ENCODE measurements around the gene B3GALT4. TPM values are rescaled to one million over a fixed set of nuclear protein-coding genes. Genes with fewer than 3 reads are reported as not detected.

B3GALT4 gene
- total RNA-seq (2022; extraction: Qiagen RNA extraction; ENCODE audit: low read depth), result 0.30 to 0.75 TPM (median 0.53 TPM) in 5 replicates

DNA sequence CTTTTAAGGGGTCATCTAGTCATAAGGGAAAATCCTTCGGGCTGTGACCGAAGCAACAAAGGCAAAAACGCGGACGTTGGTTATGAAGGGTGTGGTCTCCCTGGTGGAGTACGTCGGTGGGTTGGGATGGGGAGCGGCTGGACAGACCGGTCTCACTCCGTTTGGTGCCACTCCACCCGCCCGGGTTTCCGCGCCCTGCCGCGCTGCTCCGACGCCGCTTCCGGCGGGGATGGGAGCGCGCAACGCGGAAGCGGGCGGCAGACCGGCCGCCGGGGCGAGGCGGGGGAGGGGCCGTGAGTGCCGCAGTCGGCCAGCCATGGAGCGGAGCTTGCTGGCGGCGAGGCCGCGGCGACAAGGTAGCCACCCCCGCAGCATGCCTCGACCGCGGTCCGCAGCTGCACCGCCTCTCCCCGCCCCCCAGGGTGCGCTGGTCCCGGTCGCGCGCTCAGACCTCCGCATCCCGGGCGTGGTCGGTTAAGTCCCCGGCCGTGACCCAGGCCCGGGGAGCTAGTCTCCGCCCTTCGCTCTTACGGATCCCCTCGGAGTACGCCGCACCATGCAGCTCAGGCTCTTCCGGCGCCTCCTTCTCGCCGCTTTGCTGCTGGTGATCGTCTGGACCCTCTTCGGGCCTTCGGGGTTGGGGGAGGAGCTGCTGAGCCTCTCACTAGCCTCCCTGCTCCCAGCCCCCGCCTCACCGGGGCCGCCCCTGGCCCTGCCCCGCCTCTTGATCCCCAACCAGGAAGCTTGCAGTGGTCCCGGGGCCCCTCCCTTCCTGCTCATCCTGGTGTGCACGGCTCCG, at the start of gene B3GALT4:
Gene B3GALT4 (plus strand): TSS at position 260 of the 799 bp plus-strand sequence. CDS start 297 bp downstream, at position 557.

DNA sequence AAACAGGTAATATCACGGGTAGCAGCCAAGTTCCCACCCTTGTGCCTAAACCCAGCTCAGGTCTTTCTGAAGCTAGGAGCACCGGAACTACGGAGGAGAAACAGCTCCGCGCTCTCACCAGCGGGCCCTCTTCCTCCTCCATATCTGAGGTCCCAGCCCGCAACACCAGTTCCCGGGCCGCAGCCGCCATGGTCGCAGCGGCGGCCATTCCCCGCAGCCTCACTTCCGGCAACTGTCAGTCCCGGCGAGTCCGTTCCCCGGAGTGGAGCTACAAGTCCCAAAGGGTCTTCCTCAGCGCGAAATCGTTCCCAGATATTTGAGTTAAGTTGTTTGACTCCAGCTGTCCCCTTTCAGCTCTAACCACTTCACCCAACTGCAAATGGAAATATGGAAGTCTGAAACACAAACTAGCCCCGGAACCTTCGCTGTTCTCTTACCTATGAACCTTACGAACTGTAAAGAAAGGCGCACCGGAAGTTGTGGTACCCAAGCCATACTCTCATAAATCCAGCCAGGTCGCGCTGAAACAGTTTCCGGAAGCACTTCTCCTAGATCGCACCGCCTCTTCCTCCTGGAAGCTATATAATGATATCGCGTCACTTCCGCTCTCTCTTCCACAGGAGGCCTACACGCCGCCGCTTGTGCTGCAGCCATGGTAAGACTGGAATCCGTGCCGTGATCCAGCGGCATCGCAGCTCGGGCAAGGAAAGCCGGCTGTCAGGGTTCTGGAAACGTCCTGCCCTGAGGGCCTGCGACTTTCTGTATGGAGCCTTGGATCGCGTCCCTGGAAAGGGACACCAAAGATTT, 5.3 kb upstream of the B3GALT4 start, which contains the start of the genes RPS18 and VPS52:
Gene RPS18 (plus strand): TSS at position 608 of the 807 bp plus-strand sequence. CDS start 45 bp downstream, at position 653.
Gene VPS52 (minus strand): TSS at position 409 of the 807 bp plus-strand sequence. CDS start 201 bp downstream, at position 208.

DNA sequence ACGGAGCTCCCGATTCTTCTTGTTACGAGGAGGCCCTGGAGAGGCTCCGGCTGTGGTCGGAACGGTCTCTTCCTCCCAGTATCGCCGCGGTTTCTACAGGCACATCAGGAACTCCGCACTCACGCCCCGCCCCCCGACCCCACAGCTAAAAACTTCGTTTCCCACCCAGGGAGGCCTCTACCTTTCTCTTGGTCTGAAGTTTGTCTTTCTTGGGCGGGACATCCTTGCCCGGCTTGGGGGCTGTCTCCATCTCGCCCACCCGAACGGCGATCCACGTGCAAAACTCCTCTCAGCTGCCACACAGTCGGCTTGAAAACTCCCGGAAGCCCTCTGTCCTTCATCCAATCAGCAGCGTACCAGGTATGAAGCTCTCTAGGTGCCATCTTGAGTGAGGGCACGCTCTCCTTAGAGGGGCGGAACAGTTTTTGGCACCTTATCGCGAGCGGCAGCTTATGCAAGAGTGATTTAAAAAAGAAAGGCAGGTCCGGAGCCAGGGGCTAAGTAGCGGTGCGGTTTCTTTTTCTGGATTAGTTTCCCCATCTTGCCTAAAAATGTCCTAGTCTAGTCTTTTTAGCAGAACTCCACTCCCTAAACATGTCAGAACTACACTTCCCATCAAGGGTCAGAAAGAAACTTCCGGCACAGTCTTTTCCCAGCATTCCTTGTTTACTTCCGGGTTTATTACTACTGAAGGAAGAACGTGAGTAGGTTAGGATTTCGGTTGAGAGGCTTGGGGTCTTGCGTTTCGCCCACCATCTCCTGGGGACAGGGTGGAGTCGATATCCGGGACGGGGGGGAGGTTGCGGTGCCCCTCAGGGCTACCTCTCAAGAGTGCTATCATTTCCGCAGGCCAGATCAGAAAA, 12.2 kb downstream of the B3GALT4 start, which contains the start of the genes PFDN6 and WDR46:
Gene PFDN6 (plus strand): TSS at position 681 of the 863 bp plus-strand sequence. CDS start 256 bp downstream, outside the sequence.
Gene WDR46 (minus strand): TSS at position 319 of the 863 bp plus-strand sequence. CDS start 69 bp downstream, at position 250.

DNA sequence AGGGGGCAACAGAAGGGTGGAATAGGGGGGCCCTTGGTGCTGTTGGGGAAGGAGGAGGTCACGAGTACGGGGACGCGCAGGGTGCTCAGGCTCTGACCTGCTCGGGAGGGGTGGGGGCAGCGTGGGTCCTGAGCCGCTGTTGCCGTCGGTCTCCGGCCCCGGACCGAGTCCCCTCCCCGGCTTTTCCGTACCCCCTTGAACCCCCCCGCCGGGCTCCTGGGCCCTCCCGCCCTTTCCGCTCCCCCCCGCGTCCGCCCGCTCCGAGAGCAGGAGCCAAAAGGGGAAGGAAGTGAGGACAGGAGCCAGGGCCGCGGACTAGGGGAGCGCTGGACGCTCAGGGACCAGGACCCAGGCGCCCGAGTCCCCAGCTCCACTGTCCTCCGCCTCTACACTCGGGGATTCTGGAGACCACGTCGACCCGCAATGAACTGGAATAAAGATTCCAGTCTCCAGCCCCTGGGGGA, 21.9 kb downstream of the B3GALT4 start, which contains the start of gene RGL2:
Gene RGL2 (minus strand): TSS at position 170 of the 464 bp plus-strand sequence. CDS start 332 bp downstream, outside the sequence.

GRCh38 chr6:33313709-33314514, 37.0 kb downstream of the B3GALT4 start, which contains the start of gene TAPBP:
Gene TAPBP (minus strand): TSS chr6:33314078. CDS start chr6:33314041, 37 bp downstream.

GRCh38 chr6:33317669-33318425, 40.9 kb downstream of the B3GALT4 start, which contains the start of gene ZBTB22:
Gene ZBTB22 (minus strand): TSS chr6:33317744. CDS start chr6:33316916, 828 bp downstream.

Other genes with a start within 250 kb of the B3GALT4 start
- gene HLA-DPA1, start 203.5 kb upstream of the B3GALT4 start, total RNA-seq (2022; extraction: Qiagen RNA extraction; ENCODE audit: low read depth), result 0.33 TPM in 1 of 5 replicates, not detected in the others
- not detected in 5 replicates for gene HLA-DPB1, start 201.1 kb upstream of the B3GALT4 start, total RNA-seq (2022; extraction: Qiagen RNA extraction; ENCODE audit: low read depth)
- 0.37 to 1.3 TPM (median 0.90 TPM) in 5 replicates for gene COL11A2, start 84.7 kb upstream of the B3GALT4 start, total RNA-seq (2022; extraction: Qiagen RNA extraction; ENCODE audit: low read depth)
- gene RXRB, start 76.5 kb upstream of the B3GALT4 start, total RNA-seq (2022; extraction: Qiagen RNA extraction; ENCODE audit: low read depth), result 15.5 to 21.7 TPM (median 20.6 TPM) in 5 replicates
- gene SLC39A7, start 76.3 kb upstream of the B3GALT4 start, total RNA-seq (2022; extraction: Qiagen RNA extraction; ENCODE audit: low read depth), result 111 to 121 TPM (median 118 TPM) in 5 replicates
- 11.0 to 16.7 TPM (median 15.5 TPM) in 5 replicates for gene HSD17B8, start 72.5 kb upstream of the B3GALT4 start, total RNA-seq (2022; extraction: Qiagen RNA extraction; ENCODE audit: low read depth)
- gene RING1, start 68.6 kb upstream of the B3GALT4 start, total RNA-seq (2022; extraction: Qiagen RNA extraction; ENCODE audit: low read depth), result 19.8 to 28.2 TPM (median 25.6 TPM) in 5 replicates
- gene VPS52, start 5.2 kb upstream of the B3GALT4 start, total RNA-seq (2022; extraction: Qiagen RNA extraction; ENCODE audit: low read depth), result 15.8 to 18.0 TPM (median 16.9 TPM) in 5 replicates
- 2,467 to 2,823 TPM (median 2,760 TPM) in 5 replicates for gene RPS18, start 5.0 kb upstream of the B3GALT4 start, total RNA-seq (2022; extraction: Qiagen RNA extraction; ENCODE audit: low read depth)
- gene WDR46, start 12.1 kb downstream of the B3GALT4 start, total RNA-seq (2022; extraction: Qiagen RNA extraction; ENCODE audit: low read depth), result 53.2 to 66.0 TPM (median 58.6 TPM) in 5 replicates
- gene PFDN6, start 12.5 kb downstream of the B3GALT4 start, total RNA-seq (2022; extraction: Qiagen RNA extraction; ENCODE audit: low read depth), result 102 to 132 TPM (median 118 TPM) in 5 replicates
- gene RGL2, start 21.8 kb downstream of the B3GALT4 start, total RNA-seq (2022; extraction: Qiagen RNA extraction; ENCODE audit: low read depth), result 11.0 to 13.8 TPM (median 13.4 TPM) in 5 replicates
- gene TAPBP, start 37.0 kb downstream of the B3GALT4 start, total RNA-seq (2022; extraction: Qiagen RNA extraction; ENCODE audit: low read depth), result 35.9 to 44.9 TPM (median 39.4 TPM) in 5 replicates
- gene ZBTB22, start 40.6 kb downstream of the B3GALT4 start, total RNA-seq (2022; extraction: Qiagen RNA extraction; ENCODE audit: low read depth), result 2.8 to 4.1 TPM (median 3.2 TPM) in 5 replicates
- gene DAXX, start 45.8 kb downstream of the B3GALT4 start, total RNA-seq (2022; extraction: Qiagen RNA extraction; ENCODE audit: low read depth), result 39.9 to 42.5 TPM (median 41.0 TPM) in 5 replicates
- gene KIFC1, start 114.7 kb downstream of the B3GALT4 start, total RNA-seq (2022; extraction: Qiagen RNA extraction; ENCODE audit: low read depth), result 38.6 to 46.1 TPM (median 44.5 TPM) in 5 replicates
- gene PHF1, start 133.9 kb downstream of the B3GALT4 start, total RNA-seq (2022; extraction: Qiagen RNA extraction; ENCODE audit: low read depth), result 12.7 to 17.4 TPM (median 16.2 TPM) in 5 replicates
- gene CUTA, start 141.0 kb downstream of the B3GALT4 start, total RNA-seq (2022; extraction: Qiagen RNA extraction; ENCODE audit: low read depth), result 161 to 229 TPM (median 209 TPM) in 5 replicates
- 3.5 to 7.9 TPM (median 4.8 TPM) in 5 replicates for gene SYNGAP1, start 142.9 kb downstream of the B3GALT4 start, total RNA-seq (2022; extraction: Qiagen RNA extraction; ENCODE audit: low read depth)
- 10.3 to 12.6 TPM (median 12.2 TPM) in 5 replicates for gene ZBTB9, start 177.5 kb downstream of the B3GALT4 start, total RNA-seq (2022; extraction: Qiagen RNA extraction; ENCODE audit: low read depth)